ENCODE measurements around the gene IFITM2.
A peak's percentile ranks its signal among the peaks of the same experiment; 100 is the strongest.
"Not testable (repeated sequence)": the region's sequence is repeated elsewhere in the genome, so short reads cannot be mapped to it uniquely, and the experiment has no call there.

Gene IFITM2

DNA sequence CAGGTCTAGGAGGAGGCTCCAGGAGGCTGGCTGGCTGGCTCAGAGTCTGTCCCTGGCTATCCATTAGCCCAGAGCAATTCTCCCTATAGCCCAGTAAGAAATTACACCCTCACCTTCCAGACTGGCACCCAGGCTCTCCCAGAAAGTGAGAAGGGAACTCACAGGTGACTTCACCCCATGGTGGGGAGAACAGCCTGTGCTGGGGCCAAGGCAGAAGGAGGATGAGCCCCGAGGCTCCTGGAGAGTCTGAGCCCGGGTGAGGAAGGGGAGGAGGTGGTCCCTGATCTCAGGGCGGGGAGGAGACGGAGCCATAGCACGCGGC lies 6.9 kb downstream of the IFITM2 start:
- Mint-ChIP-seq H3K36me3 (peaks cover 45% of the 10 kb centered on the region), H3K27ac (peak overlapping the region; percentile 95), H3K4me3 (peak overlapping the region; percentile 83), H3K4me1 (peaks cover 27% of the 10 kb centered on the region)
- DNase-seq, H3K27me3 Mint-ChIP-seq, H3K9me3 Mint-ChIP-seq, CTCF ChIA-PET: not testable (repeated sequence)

GRCh38 chr11:315051-315481 lies 7.5 kb downstream of the IFITM2 start:
- no peaks in the 10 kb centered on the region for H3K9me3 Mint-ChIP-seq
- CTCF ChIA-PET: interaction anchor here (0.9 to 3.4 kb wide), 3 partner anchors 8 to 64 kb away, joined by 3 to 15 read pairs (median 12); partner anchors contain the start of gene IFITM2
- peak overlapping the region; percentile 95 for H3K27ac Mint-ChIP-seq
- peaks cover 8% of the 10 kb centered on the region for H3K27me3 Mint-ChIP-seq
- H3K4me3 Mint-ChIP-seq: peak overlapping the region; percentile 83
- H3K4me1 Mint-ChIP-seq: peaks cover 30% of the 10 kb centered on the region
- peaks cover 45% of the 10 kb centered on the region for H3K36me3 Mint-ChIP-seq
- peak; percentile 38 for DNase-seq

DNA sequence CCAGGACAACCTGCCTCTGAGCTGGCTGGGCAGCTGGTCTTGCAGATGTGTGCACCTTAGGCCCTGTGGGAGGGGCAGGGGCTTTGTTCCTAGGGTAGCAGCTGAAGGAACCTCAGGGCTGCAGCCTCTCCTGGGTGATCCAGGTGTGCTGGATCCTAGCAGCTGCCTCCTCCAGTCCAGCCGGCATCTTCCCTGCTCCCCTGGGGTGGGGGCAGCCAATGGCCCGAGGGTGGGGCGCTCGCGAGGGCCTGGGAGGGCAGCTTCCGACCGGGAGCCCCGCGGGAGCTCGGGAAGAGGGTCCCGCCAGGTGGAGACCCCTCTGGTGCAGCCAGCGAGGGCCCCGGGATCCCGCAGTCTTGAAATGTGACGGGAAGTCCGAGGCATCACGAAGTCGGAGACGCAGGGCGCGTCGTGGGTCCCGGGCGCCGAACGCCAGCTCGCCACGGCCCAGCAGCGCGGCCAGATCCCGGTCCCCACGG lies 7.9 kb downstream of the IFITM2 start:
- peak overlapping the region; percentile 83 for H3K4me3 Mint-ChIP-seq
- no peaks in the 10 kb centered on the region for H3K9me3 Mint-ChIP-seq
- peak overlapping the region; percentile 95 for H3K27ac Mint-ChIP-seq
- peak; percentile 27 for DNase-seq
- peaks cover 35% of the 10 kb centered on the region for H3K4me1 Mint-ChIP-seq
- peaks cover 49% of the 10 kb centered on the region for H3K36me3 Mint-ChIP-seq
- CTCF ChIA-PET: interaction anchor here (0.9 to 3.4 kb wide), 3 partner anchors 9 to 65 kb away, joined by 3 to 15 read pairs (median 12); partner anchors contain the start of gene IFITM2
- H3K27me3 Mint-ChIP-seq: peaks cover 12% of the 10 kb centered on the region

DNA sequence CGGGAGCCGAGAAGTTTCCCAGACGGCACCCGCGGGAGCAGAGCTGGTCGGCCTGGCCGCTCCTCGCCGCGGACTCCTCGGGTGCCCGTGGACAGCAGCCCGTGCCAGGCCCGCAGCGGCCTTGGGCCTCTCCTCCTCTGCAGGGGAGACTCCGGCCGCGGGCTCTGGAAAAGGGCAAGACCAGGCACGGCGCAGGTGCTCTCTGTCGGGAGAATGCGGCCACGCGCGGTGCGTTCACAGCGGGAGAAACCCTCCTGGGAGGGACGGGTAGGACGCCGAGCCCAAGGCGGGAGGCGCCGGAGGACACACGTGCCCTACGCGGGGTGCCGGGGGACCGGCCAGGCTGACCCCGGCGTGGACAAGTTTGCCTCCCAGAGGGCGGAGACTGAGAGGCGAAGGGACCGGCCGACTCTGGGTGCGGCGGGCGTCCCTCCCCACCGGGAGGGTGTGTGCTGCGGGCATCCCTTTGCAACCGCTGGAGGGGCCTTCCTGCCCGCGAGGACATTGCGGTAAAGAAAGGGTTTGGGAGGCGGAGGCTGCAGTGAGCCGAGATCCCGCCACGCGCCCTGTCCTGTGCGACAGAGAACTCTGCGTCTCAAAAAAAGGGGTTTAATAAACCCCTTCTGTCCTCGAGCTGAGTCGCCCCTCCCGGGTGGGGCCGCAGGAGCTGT lies 8.6 kb downstream of the IFITM2 start:
- Mint-ChIP-seq H3K4me1 (peaks cover 40% of the 10 kb centered on the region), H3K27me3 (peaks cover 12% of the 10 kb centered on the region), H3K4me3 (peak overlapping the region; percentile 83), H3K36me3 (peaks cover 49% of the 10 kb centered on the region), H3K9me3 (no peaks in the 10 kb centered on the region), H3K27ac (peak overlapping the region; percentile 97)
- CTCF ChIA-PET: interaction anchor here (2.2 to 3.4 kb wide), 3 partner anchors 10 to 65 kb away, joined by 12 to 15 read pairs (median 15); partner anchors contain the start of gene IFITM2
- DNase-seq: peak; percentile 65

DNA sequence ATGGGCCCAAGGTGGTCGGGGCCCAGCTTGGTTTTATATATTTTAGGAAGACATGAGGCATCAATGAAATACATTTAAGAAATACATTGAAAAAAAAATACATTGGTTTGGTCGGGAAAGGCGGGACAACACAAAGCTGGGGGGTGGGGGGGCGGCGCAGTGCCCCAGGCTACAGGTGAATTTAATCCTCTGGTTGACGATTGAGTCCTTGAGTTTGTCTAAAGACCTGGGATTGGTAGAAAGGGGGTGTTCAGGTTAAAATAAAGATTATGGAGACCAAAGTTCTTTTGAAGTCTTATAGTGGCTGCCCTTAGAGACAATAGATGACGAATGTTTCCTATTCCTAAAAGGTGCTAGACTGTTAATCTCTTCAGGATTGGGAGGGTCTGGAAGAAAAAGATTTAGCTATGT lies 9.3 kb downstream of the IFITM2 start:
- H3K27me3 Mint-ChIP-seq: peaks cover 12% of the 10 kb centered on the region
- CTCF ChIA-PET: interaction anchor here (0.9 to 3.4 kb wide), 5 partner anchors 10 to 202 kb away, joined by 3 to 15 read pairs (median 12); partner anchors contain the start of gene IFITM2
- DNase-seq: no peak
- H3K4me3 Mint-ChIP-seq: peak overlapping the region; percentile 83
- H3K27ac Mint-ChIP-seq: peak overlapping the region; percentile 97
- no peaks in the 10 kb centered on the region for H3K9me3 Mint-ChIP-seq
- H3K36me3 Mint-ChIP-seq: peaks cover 49% of the 10 kb centered on the region
- peaks cover 39% of the 10 kb centered on the region for H3K4me1 Mint-ChIP-seq

DNA sequence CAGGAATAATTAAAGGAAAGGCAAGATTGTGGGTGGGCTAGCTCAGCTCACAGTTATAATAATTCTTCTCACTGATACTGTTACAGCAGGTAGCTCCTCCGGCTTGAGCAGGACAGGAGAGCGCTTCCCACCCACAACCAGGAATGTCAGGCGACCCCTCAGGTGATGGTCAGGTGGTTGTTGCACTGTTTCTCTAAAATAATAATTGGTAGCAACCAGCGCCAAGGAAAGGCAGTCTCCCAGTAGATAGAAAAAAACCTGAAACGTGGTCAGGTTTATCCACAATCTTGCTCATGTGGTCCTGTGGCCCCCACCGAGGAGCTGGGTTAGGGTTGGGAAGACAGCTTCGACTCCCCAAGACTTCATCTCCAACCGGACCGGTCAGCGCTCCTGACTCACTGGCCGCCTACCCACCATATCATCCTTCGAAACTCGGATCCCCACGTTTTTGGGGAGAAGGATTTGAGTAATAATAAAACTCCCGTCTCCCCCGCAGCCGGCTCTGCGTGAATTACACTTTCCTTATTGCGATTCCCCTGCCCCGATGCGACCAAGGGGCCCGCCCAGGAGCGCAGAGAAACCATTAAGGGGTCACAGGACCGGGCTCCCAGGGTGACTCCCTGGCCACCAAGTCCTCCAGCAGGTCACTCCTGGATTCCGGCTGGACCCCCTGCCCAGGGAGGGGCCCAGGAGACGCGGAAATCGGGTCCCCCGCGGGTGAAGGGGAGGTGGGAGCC lies 10.2 kb downstream of the IFITM2 start:
- CTCF ChIA-PET: interaction anchor here (0.9 to 3.4 kb wide), 5 partner anchors 11 to 201 kb away, joined by 3 to 15 read pairs (median 12); partner anchors contain the start of gene IFITM2
- not testable (repeated sequence) for H3K9me3 Mint-ChIP-seq
- Mint-ChIP-seq H3K27ac (peak overlapping the region; percentile 97), H3K4me1 (peaks cover 36% of the 10 kb centered on the region), H3K36me3 (peaks cover 49% of the 10 kb centered on the region), H3K4me3 (peak overlapping the region; percentile 83), H3K27me3 (peaks cover 12% of the 10 kb centered on the region)
- peak; percentile 30 for DNase-seq

- H3K36me3 Mint-ChIP-seq: peaks cover 45% of the 10 kb centered on the region
- CTCF ChIA-PET: interaction anchor here (1.1 to 2.2 kb wide), 2 partner anchors 9 to 37 kb away, joined by 6 to 15 read pairs; no protein-coding TSS in a partner anchor
- not testable (repeated sequence) for H3K27ac Mint-ChIP-seq
Measured at GRCh38 chr11:318405-319120, 10.9 kb downstream of the IFITM2 start.

GRCh38 chr11:319121-319887 lies 11.7 kb downstream of the IFITM2 start:
- peaks cover 33% of the 10 kb centered on the region for H3K4me1 Mint-ChIP-seq
- peak overlapping the region; percentile 72 for H3K4me3 Mint-ChIP-seq
- DNase-seq: peak; percentile 47
- H3K27me3 Mint-ChIP-seq: peaks cover 12% of the 10 kb centered on the region
- not testable (repeated sequence) for H3K9me3 Mint-ChIP-seq
- H3K36me3 Mint-ChIP-seq: peaks cover 38% of the 10 kb centered on the region
- H3K27ac Mint-ChIP-seq: peak overlapping the region; percentile 83
- CTCF ChIA-PET: interaction anchor here (1.1 kb wide), 1 partner anchor 9 kb away, joined by 6 read pairs; no protein-coding TSS in a partner anchor

More at GRCh38 chr11:318405-319120, 10.9 kb downstream of the IFITM2 start:
- Mint-ChIP-seq H3K4me3 (peak overlapping the region; percentile 72), H3K27me3 (peaks cover 12% of the 10 kb centered on the region), H3K4me1 (peaks cover 30% of the 10 kb centered on the region)
- DNase-seq: peak; percentile 28
- H3K9me3 Mint-ChIP-seq: not testable (repeated sequence)

DNA sequence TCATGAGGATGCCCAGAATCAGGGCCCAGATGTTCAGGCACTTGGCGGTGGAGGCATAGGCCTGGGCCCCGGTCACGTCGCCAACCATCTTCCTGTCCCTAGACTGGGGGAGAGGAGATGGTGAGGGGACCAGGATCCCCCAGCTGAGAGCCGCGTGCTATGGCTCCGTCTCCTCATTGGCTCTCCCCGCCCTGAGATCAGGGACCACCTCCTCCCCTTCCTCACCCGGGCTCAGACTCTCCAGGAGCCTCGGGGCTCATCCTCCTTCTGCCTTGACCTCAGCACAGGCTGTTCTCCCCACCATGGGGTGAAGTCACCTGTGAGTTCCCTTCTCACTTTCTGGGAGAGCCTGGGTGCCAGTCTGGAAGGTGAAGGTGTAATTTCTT lies 12.3 kb downstream of the IFITM2 start:
- CTCF ChIA-PET: not testable (repeated sequence)

GRCh38 chr11:324156-324555 lies 16.5 kb downstream of the IFITM2 start:
- CTCF ChIA-PET: no interaction called here
- H3K4me1 Mint-ChIP-seq: peaks cover 64% of the 10 kb centered on the region
- peaks cover 10% of the 10 kb centered on the region for H3K36me3 Mint-ChIP-seq
- no peaks in the 10 kb centered on the region for H3K9me3 Mint-ChIP-seq
- no peak overlapping the region for H3K27ac Mint-ChIP-seq
- no peak overlapping the region for H3K4me3 Mint-ChIP-seq
- H3K27me3 Mint-ChIP-seq: peaks cover 12% of the 10 kb centered on the region
- no peak for DNase-seq

More for the DNA sequence above, 12.3 kb downstream of the IFITM2 start:
- Mint-ChIP-seq H3K36me3 (peaks cover 32% of the 10 kb centered on the region), H3K4me1 (peaks cover 39% of the 10 kb centered on the region), H3K27me3 (peaks cover 12% of the 10 kb centered on the region), H3K27ac (peak overlapping the region; percentile 83), H3K4me3 (peak overlapping the region; percentile 72)
- H3K9me3 Mint-ChIP-seq, DNase-seq: not testable (repeated sequence)

DNA sequence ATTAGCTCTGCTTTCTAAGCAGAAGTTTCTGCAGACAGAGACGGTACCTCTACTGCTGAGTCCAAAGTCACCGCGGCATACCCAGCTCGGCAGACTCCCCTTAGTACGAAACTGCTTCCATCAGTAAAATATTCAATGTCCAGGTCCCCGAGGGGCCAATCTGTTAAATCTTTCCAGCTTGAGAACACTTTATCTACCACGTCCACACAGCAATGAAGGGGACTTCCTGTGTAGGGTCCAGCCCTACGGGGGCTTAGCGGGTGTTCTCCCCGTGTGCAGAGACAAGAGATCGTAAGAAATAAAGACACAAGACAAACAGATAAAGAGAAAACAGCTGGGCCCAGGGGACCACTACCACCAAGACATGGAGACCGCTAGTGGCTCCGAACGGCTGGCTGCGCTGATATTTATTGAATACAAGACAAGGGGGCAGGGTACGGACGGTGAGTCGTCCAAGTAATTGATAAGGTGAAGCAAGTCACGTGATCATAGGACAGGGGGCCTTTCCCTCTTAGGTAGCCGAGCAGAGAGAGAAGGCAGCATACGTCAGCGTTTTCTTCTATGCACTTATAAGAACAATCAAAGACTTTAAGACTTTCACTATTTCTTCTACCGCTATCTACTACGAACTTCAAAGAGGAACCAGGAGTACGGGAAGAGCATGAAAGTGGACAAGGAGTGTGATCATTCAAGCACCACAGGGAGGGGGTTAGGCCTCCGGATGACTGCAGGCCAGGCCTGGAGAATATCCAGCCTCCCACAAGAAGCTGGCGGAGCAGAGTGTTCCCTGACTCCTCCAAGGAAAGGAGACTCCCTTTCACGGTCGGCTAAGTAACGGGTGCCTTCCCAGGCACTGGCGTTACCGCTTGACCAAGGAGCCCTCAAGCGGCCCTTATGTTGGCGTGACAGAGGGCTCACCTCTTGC lies 17.2 kb downstream of the IFITM2 start:
- peaks cover 66% of the 10 kb centered on the region for H3K4me1 Mint-ChIP-seq
- H3K27me3 Mint-ChIP-seq, H3K36me3 Mint-ChIP-seq, H3K4me3 Mint-ChIP-seq, DNase-seq, CTCF ChIA-PET, H3K27ac Mint-ChIP-seq, H3K9me3 Mint-ChIP-seq: not testable (repeated sequence)

DNA sequence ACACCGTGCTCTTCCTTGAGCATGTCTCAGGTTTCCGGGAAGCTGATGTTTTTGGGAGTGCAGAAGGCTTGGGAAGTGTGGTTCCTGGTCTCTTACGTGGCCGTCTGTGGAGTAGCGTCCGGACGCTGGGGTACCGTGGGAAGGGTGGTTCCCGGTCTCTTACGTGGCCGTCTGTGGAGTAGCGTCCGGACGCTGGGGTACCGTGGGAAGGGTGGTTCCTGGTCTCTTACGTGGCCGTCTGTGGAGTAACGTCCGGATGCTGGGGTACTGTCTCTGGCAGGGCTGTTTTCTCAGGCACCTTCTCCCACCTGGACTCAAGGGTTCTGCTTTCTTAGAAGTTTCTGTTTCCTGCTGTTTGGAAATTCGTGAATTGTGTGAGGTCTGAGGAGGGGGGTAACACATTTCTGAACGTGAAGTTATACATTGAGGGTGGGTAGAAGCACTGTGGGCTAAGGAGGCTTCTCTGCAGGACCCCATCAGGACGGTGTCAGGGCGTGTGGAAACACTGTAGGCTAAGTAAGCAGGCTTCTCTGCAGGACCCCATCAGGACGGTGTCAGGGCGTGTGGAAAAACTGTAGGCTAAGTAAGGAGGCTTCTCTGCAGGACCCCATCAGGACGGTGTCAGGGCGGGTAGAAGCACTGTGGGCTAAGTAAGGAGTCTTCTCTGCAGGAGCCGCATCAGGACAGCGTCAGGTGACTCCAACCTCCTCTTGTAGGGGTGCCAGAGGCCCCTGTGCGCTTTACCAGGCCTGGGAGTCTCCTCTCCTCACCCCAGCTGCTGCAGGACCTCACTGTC lies 18.4 kb downstream of the IFITM2 start:
- peaks cover 66% of the 10 kb centered on the region for H3K4me1 Mint-ChIP-seq
- peak overlapping the region; percentile 53 for H3K4me3 Mint-ChIP-seq
- H3K36me3 Mint-ChIP-seq: no peaks in the 10 kb centered on the region
- no peaks in the 10 kb centered on the region for H3K9me3 Mint-ChIP-seq
- DNase-seq: no peak
- H3K27me3 Mint-ChIP-seq: peaks cover 8% of the 10 kb centered on the region
- CTCF ChIA-PET: interaction anchor here (1.0 kb wide), 1 partner anchor 20 kb away, joined by 3 read pairs; no protein-coding TSS in a partner anchor
- peak overlapping the region; percentile 94 for H3K27ac Mint-ChIP-seq

Measured in activated naive CD4-positive, alpha-beta T cell treated with anti-CD3 and anti-CD28 coated beads, Interleukin-2, amount 10 ng/mL, durations not matched to agents 7 days and 5 days (primary cell).